Mesenchymal stem cell (in vitro differentiated cells and primary cell): ENCODE results near the gene TMEM11.

ENCODE experiments used
- DNase-seq: peaks from one replicate; pipeline ENCODE4 v3.0.0-alpha.2; 2013
- H2AFZ ChIP-seq: one replicate; pipeline ENCODE4 v1.6.1; 2013; ENCODE audit warnings: low read depth, mild to moderate bottlenecking, control low read depth, inconsistent platforms, low read length, moderate library complexity
- H2AK5ac ChIP-seq: 2 replicates; pipeline ENCODE4 v1.6.1; 2013; ENCODE audit warnings: low read length, moderate library complexity, mild to moderate bottlenecking, inconsistent platforms; ENCODE audit not compliant: severe bottlenecking
- H2BK120ac ChIP-seq: one replicate; pipeline ENCODE4 v1.6.1; 2013; ENCODE audit warnings: low read depth, mild to moderate bottlenecking, inconsistent platforms, low read length, moderate library complexity
- H2BK12ac ChIP-seq, 2 experiments: one replicate each; pipeline ENCODE4 v1.6.1; 2013; ENCODE audit warnings: inconsistent platforms in 2 of 2, low read length in 2 of 2, mild to moderate bottlenecking in 2 of 2, moderate library complexity in 2 of 2, control low read depth in 1 of 2
- H2BK15ac ChIP-seq: one replicate; pipeline ENCODE4 v1.6.1; 2013; ENCODE audit warnings: mild to moderate bottlenecking, low read depth, inconsistent platforms; ENCODE audit not compliant: poor library complexity, severe bottlenecking
- H2BK5ac ChIP-seq: 2 replicates; pipeline ENCODE4 v1.6.1; 2013; ENCODE audit warnings: low read depth, mild to moderate bottlenecking, low read length, control low read depth, inconsistent platforms; ENCODE audit not compliant: poor library complexity, severe bottlenecking
- H3K14ac ChIP-seq, 2 experiments: one replicate each; pipeline ENCODE4 v1.6.1; 2013; ENCODE audit warnings: inconsistent platforms in 2 of 2, low read length in 2 of 2, control low read depth in 1 of 2, mild to moderate bottlenecking in 1 of 2, moderate library complexity in 1 of 2
- H3K18ac ChIP-seq, 2 experiments: one replicate each; pipeline ENCODE4 v1.6.1; 2013; ENCODE audit warnings: inconsistent platforms in 2 of 2, low read length in 2 of 2, control low read depth in 1 of 2, low read depth in 1 of 2, mild to moderate bottlenecking in 1 of 2
- H3K23ac ChIP-seq, 2 experiments: one replicate each; pipeline ENCODE4 v1.6.1; 2013; ENCODE audit warnings: inconsistent platforms in 2 of 2, low read length in 2 of 2, mild to moderate bottlenecking in 2 of 2, moderate library complexity in 2 of 2, control low read depth in 1 of 2
- H3K27ac ChIP-seq: 2 replicates; pipeline ENCODE4 v1.5.1; 2013; ENCODE audit warnings: mild to moderate bottlenecking, moderate library complexity, low read length, control low read depth, inconsistent platforms; ENCODE audit not compliant: poor library complexity, severe bottlenecking
- H3K27me3 ChIP-seq, 2 experiments: 2 replicates each; pipeline versions ENCODE4 v1.6.1 to v1.7.0; 2013; ENCODE audit warnings: low read length in 2 of 2, mild to moderate bottlenecking in 2 of 2, moderate library complexity in 2 of 2, control low read depth in 1 of 2, inconsistent platforms in 1 of 2; ENCODE audit not compliant: control insufficient read depth in 1 of 2, insufficient read depth in 1 of 2
- H3K36me3 ChIP-seq, 2 experiments: 2 replicates each; pipeline versions ENCODE4 v1.6.1 to v1.7.0; 2013; ENCODE audit warnings: low read length in 2 of 2, control low read depth in 1 of 2, inconsistent platforms in 1 of 2, low read depth in 1 of 2, mild to moderate bottlenecking in 1 of 2; ENCODE audit not compliant: insufficient read depth in 2 of 2, control insufficient read depth in 1 of 2
- H3K4ac ChIP-seq, 2 experiments: one replicate each; pipeline ENCODE4 v1.6.1; 2013; ENCODE audit warnings: inconsistent platforms in 2 of 2, low read length in 2 of 2, mild to moderate bottlenecking in 2 of 2, moderate library complexity in 2 of 2, control low read depth in 1 of 2, low read depth in 1 of 2
- H3K4me1 ChIP-seq: 2 replicates; pipeline ENCODE4 v1.6.1; 2013; ENCODE audit warnings: low read depth, low read length, control low read depth; ENCODE audit not compliant: control insufficient read depth, insufficient read depth
- H3K4me2 ChIP-seq: 2 replicates; pipeline ENCODE4 v1.6.1; 2013; ENCODE audit warnings: low read length, mild to moderate bottlenecking, inconsistent platforms; ENCODE audit not compliant: poor library complexity, severe bottlenecking
- H3K4me3 ChIP-seq, 2 experiments: 2 replicates each; pipeline versions ENCODE4 v1.5.1 to v1.7.0; 2013; ENCODE audit warnings: low read length in 2 of 2, mild to moderate bottlenecking in 2 of 2, control low read depth in 1 of 2, low read depth in 1 of 2; ENCODE audit not compliant: insufficient read depth in 1 of 2
- H3K79me1 ChIP-seq: replicated peaks from 2 replicates; pipeline ENCODE4 v1.6.1; 2013; ENCODE audit warnings: mild to moderate bottlenecking, control low read depth, low read length, inconsistent platforms; ENCODE audit not compliant: poor library complexity, severe bottlenecking
- H3K9ac ChIP-seq: 2 replicates; pipeline ENCODE4 v1.7.0; 2013; ENCODE audit warnings: mild to moderate bottlenecking, low read length, moderate library complexity
- H3K9me3 ChIP-seq: 2 replicates; pipeline ENCODE4 v1.7.0; 2013; ENCODE audit warnings: mild to moderate bottlenecking, low read length; ENCODE audit not compliant: control insufficient read depth
- H4K8ac ChIP-seq: one replicate; pipeline ENCODE4 v1.6.1; 2013; ENCODE audit warnings: inconsistent platforms, mild to moderate bottlenecking, low read length, moderate library complexity
- H4K91ac ChIP-seq: one replicate; pipeline ENCODE4 v1.6.1; 2013; ENCODE audit warnings: mild to moderate bottlenecking, low read length, inconsistent platforms
- WGBS: methylation state at CpG from one replicate; pipeline ENCODE4 v1.1.7; 2013; ENCODE audit warnings: mixed read lengths; 5-methylcytosine and 5-hydroxymethylcytosine counted together

The TMEM11 gene

DNA sequence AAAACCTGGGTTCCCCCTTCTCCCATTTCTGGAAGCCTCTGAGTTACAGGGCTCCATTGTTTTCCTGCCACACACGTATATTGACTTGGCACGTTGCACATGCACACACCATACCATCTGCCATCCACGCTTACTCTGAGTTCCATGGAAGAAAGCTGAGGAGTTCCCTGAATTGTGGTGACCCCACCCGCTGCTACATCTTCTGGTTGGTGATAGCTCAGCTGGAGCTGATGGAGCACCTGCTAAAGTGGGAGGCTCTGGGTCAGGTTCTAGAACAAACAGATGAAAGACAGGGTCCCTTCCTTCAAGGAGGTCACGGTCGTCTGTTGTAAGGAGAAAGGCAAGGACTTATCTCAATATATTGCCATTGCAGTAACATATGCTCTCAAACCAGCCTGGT lies 41.1 kb downstream of the TMEM11 start:
- H2BK120ac ChIP-seq, result no peak overlapping the region
- no peak overlapping the region for H2BK15ac ChIP-seq
- H3K4me3 ChIP-seq, result no peak overlapping the region
- 95% methylated on average over 6 of the region's 6 CpGs for WGBS
- no peaks in the 10 kb centered on the region for H3K27me3 ChIP-seq
- no peak overlapping the region for H2BK12ac ChIP-seq
- peaks cover 19 to 22% of the 10 kb centered on the region in 2 experiments for H3K36me3 ChIP-seq
- no peak overlapping the region for H2AFZ ChIP-seq
- H2AK5ac ChIP-seq, result no peak overlapping the region
- H3K9me3 ChIP-seq, result no peaks in the 10 kb centered on the region
- H4K8ac ChIP-seq, result no peak overlapping the region
- peaks cover 16% of the 10 kb centered on the region for H3K4me1 ChIP-seq
- H3K9ac ChIP-seq, result no peak overlapping the region
- H3K4me2 ChIP-seq, result no peak overlapping the region
- H3K79me1 ChIP-seq, result peaks cover 13% of the 10 kb centered on the region
- no peak overlapping the region for H3K14ac ChIP-seq
- no peak overlapping the region for H3K4ac ChIP-seq
- no peak for DNase-seq
- H3K27ac ChIP-seq, result no peak overlapping the region
- no peak overlapping the region for H2BK5ac ChIP-seq
- no peak overlapping the region for H3K23ac ChIP-seq
- no peak overlapping the region for H3K18ac ChIP-seq
- H4K91ac ChIP-seq, result no peak overlapping the region

DNA sequence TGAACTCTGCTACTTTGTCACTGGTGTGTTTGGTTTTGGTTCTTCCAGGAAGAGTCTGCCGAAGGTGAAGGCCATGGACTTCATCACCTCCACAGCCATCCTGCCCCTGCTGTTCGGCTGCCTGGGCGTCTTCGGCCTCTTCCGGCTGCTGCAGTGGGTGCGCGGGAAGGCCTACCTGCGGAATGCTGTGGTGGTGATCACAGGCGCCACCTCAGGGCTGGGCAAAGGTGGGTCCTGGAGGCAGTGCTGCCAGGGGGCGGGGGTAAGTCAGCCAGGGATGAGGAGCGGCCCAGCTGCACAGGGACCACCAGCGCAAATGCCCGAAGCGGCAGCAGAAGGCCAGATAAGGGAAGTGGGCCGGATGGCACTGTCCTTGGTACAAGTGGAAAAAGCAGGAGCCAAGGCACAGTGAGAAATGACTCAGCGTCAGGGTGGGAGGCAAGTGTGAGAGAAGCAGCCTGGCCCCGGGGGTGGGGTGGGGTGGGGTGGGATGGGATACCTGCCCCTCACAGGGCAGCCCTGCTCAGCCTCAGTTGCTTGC lies 41.9 kb downstream of the TMEM11 start:
- no peak overlapping the region for H3K9ac ChIP-seq
- H3K18ac ChIP-seq, result no peak overlapping the region
- H3K23ac ChIP-seq, result no peak overlapping the region
- no peak overlapping the region for H2BK15ac ChIP-seq
- H3K4me1 ChIP-seq, result peaks cover 16% of the 10 kb centered on the region
- no peak for DNase-seq
- H2AFZ ChIP-seq, result no peak overlapping the region
- H2AK5ac ChIP-seq, result no peak overlapping the region
- no peak overlapping the region for H3K4ac ChIP-seq
- no peak overlapping the region for H2BK12ac ChIP-seq
- H3K14ac ChIP-seq, result no peak overlapping the region
- H3K9me3 ChIP-seq, result no peaks in the 10 kb centered on the region
- no peak overlapping the region for H3K27ac ChIP-seq
- peaks cover 15 to 22% of the 10 kb centered on the region in 2 experiments for H3K36me3 ChIP-seq
- 96% methylated on average over 17 of the region's 17 CpGs for WGBS
- H3K4me2 ChIP-seq, result no peak overlapping the region
- no peak overlapping the region for H2BK120ac ChIP-seq
- H3K27me3 ChIP-seq, result no peaks in the 10 kb centered on the region
- H2BK5ac ChIP-seq, result no peak overlapping the region
- no peak overlapping the region for H3K4me3 ChIP-seq
- H3K79me1 ChIP-seq, result peaks cover 13% of the 10 kb centered on the region
- no peak overlapping the region for H4K8ac ChIP-seq
- H4K91ac ChIP-seq, result no peak overlapping the region

DNA sequence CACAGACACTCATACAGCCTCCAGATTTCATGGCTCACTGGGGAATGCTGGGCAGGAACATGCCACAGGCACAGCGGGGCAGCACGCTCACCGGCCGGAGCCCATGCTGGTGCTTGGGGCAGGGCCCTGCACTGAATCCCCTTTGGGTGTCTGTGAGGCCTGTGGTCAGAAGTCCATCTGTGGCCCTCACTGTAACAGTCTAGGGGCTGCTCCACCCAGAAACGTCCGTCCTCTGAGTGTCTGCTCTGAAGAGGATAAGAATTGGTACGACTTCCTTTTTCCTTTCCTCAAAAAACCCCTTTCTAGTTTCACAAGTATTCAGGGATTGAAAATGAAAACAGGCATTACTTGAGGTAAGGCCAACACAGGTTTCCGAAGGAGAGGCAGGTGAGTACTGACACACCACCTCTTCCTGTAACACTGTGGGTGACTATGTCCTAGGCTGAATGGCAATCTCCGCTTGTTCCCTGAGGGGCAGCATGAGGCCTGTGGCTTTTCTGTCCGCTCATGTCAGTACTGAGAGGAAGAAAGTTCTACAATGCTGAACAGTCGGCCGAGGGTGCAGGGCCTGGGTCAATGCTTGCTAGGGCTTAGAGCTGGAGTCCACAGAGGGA lies 42.5 kb downstream of the TMEM11 start:
- no peak overlapping the region for H3K4me2 ChIP-seq
- H2BK120ac ChIP-seq, result no peak overlapping the region
- no peak overlapping the region for H3K4ac ChIP-seq
- 96% methylated on average over 12 of the region's 12 CpGs for WGBS
- no peak overlapping the region for H3K27ac ChIP-seq
- DNase-seq, result no peak
- H3K23ac ChIP-seq, result no peak overlapping the region
- H3K14ac ChIP-seq, result no peak overlapping the region
- H3K4me1 ChIP-seq, result peaks cover 16% of the 10 kb centered on the region
- H3K18ac ChIP-seq, result no peak overlapping the region
- H2BK15ac ChIP-seq, result no peak overlapping the region
- no peak overlapping the region for H4K91ac ChIP-seq
- no peak overlapping the region for H2AFZ ChIP-seq
- no peak overlapping the region for H3K4me3 ChIP-seq
- H4K8ac ChIP-seq, result no peak overlapping the region
- peaks cover 13 to 22% of the 10 kb centered on the region in 2 experiments for H3K36me3 ChIP-seq
- H3K9me3 ChIP-seq, result no peaks in the 10 kb centered on the region
- H2BK5ac ChIP-seq, result no peak overlapping the region
- H2AK5ac ChIP-seq, result no peak overlapping the region
- no peak overlapping the region for H3K9ac ChIP-seq
- H3K27me3 ChIP-seq, result no peaks in the 10 kb centered on the region
- peaks cover 13% of the 10 kb centered on the region for H3K79me1 ChIP-seq
- no peak overlapping the region for H2BK12ac ChIP-seq

DNA sequence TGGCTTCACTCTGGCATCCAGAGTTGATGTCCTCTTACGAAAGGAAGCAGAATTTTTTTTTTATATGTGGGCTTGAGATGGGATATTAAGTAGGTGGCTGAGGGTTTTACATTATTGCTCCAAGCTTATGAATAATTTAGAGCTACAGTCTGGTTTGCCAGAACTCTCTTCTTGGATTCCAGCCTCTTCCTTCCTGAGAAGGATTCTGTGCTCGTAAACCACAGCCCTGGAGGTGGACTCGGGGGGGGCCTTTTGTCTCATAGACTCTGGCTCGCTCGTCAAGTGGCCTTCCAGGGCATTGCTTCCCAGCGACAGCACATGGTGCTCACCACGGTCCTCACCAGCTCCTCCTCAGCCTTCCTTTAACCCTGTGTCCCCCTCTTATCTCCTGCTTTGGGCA lies 43.2 kb downstream of the TMEM11 start:
- Histone ChIP-seq H2AK5ac (no peak overlapping the region), H2BK120ac (no peak overlapping the region), H2AFZ (no peak overlapping the region), H4K8ac (no peak overlapping the region), H3K14ac (no peak overlapping the region), H3K4ac (no peak overlapping the region), H3K23ac (no peak overlapping the region), H3K27me3 (no peaks in the 10 kb centered on the region), H3K9ac (no peak overlapping the region), H2BK5ac (no peak overlapping the region), H2BK12ac (no peak overlapping the region), H3K18ac (no peak overlapping the region), H3K9me3 (no peaks in the 10 kb centered on the region), H3K27ac (no peak overlapping the region), H4K91ac (no peak overlapping the region), H3K79me1 (peaks cover 18% of the 10 kb centered on the region), H3K36me3 (peaks cover 13 to 22% of the 10 kb centered on the region in 2 experiments), H3K4me2 (no peak overlapping the region), H3K4me1 (peaks cover 16% of the 10 kb centered on the region), H3K4me3 (no peak overlapping the region), H2BK15ac (no peak overlapping the region)
- DNase-seq, result no peak
- 91% methylated on average over 5 of the region's 7 CpGs for WGBS
